H1 (cell line): ENCODE data around the gene REEP2. TPM values are rescaled to one million over a fixed set of nuclear protein-coding genes. Genes with fewer than 3 reads are reported as not detected.
A peak's percentile ranks its signal among the peaks of the same experiment; 100 is the strongest.

Experiments
- CTCF ChIA-PET: fragments of 300-600 bp; sonication (Branson Sonifier 250); formaldehyde crosslinking; loops from one replicate; lab custom pipeline; 2021; ENCODE audit not compliant: partially characterized antibody; lab: Charles Lee
- POLR2A ChIA-PET: fragments of 300-600 bp; sonication (Branson Sonifier 250); formaldehyde crosslinking; loops from one replicate; lab custom pipeline; 2021; ENCODE audit warnings: inconsistent platforms; ENCODE audit not compliant: partially characterized antibody; lab: Charles Lee
- DNase-seq, 2 experiments: peaks; one replicate each; pipeline versions ENCODE4 v3.0.0 to v3.0.0-alpha.2; 2010 to 2022; ENCODE audit warnings: low spot score in 2 of 2, low read depth in 1 of 2, mixed read lengths in 1 of 2
- FAIRE-seq: peaks from 2 replicates; lab custom pipeline; 2011; peaks lifted over from hg19 to GRCh38; lab: Jason Lieb, UNC
- H2AFZ ChIP-seq: 2 replicates; pipeline ENCODE4 v1.8.1; 2012; ENCODE audit warnings: low read length, inconsistent platforms
- H2AK5ac ChIP-seq: 2 replicates; pipeline ENCODE4 v1.6.1; 2013; ENCODE audit warnings: low read depth, low read length
- H2BK120ac ChIP-seq: replicated peaks from 2 replicates; pipeline ENCODE3; 2013; ENCODE audit warnings: low read depth, low read length, inconsistent platforms
- H2BK12ac ChIP-seq: 2 replicates; pipeline ENCODE4 v1.6.1; 2013; ENCODE audit warnings: low read depth, low read length
- H2BK15ac ChIP-seq: 2 replicates; pipeline ENCODE4 v1.6.1; 2013; ENCODE audit warnings: low read length
- H2BK20ac ChIP-seq: 2 replicates; pipeline ENCODE4 v1.6.1; 2013; ENCODE audit warnings: low read length
- H2BK5ac ChIP-seq: 2 replicates; pipeline ENCODE4 v1.6.1; 2013; ENCODE audit warnings: low read depth, low read length
- H3K14ac ChIP-seq: 2 replicates; pipeline ENCODE4 v1.6.1; 2013; ENCODE audit warnings: inconsistent platforms; ENCODE audit not compliant: insufficient read length
- H3K18ac ChIP-seq: 2 replicates; pipeline ENCODE4 v1.6.1; 2013; ENCODE audit warnings: low read length; ENCODE audit errors: extremely low read depth
- H3K23ac ChIP-seq: 2 replicates; pipeline ENCODE4 v1.6.1; 2013; ENCODE audit warnings: inconsistent platforms; ENCODE audit not compliant: insufficient read length
- H3K23me2 ChIP-seq: 2 replicates; pipeline ENCODE4 v1.6.1; 2013; ENCODE audit warnings: low read depth, low read length
- H3K27ac ChIP-seq: 2 replicates; pipeline ENCODE4 v1.6.1; 2011; ENCODE audit warnings: low read depth, low read length, inconsistent platforms
- H3K27me3 ChIP-seq, 4 experiments: replicated peaks in 1 of 4; 1 replicate in 1 of 4; 2 replicates in 3 of 4; pipeline versions ENCODE4 v1.6.1 to v1.8.1; 2011 to 2013; ENCODE audit warnings: low read length in 3 of 4, mild to moderate bottlenecking in 3 of 4, inconsistent platforms in 2 of 4, mixed read lengths in 2 of 4, moderate library complexity in 1 of 4; ENCODE audit not compliant: control insufficient read depth in 3 of 4, insufficient read depth in 3 of 4; ENCODE audit errors: extremely low read depth in 1 of 4
- H3K36me3 ChIP-seq, 4 experiments: 2 replicates each; pipeline versions ENCODE4 v1.6.1 to v1.8.1; 2011 to 2013; ENCODE audit warnings: mild to moderate bottlenecking in 4 of 4, low read length in 3 of 4, moderate library complexity in 2 of 4, control low read depth in 1 of 4, inconsistent platforms in 1 of 4; ENCODE audit not compliant: insufficient read depth in 4 of 4, control insufficient read depth in 2 of 4
- H3K4ac ChIP-seq: replicated peaks from 2 replicates; pipeline ENCODE3; 2013; ENCODE audit warnings: low read length, low read depth, mixed read lengths, inconsistent platforms; ENCODE audit not compliant: insufficient read length
- H3K4me1 ChIP-seq, 4 experiments: replicated peaks in 1 of 4; 1 replicate in 1 of 4; 2 replicates in 3 of 4; pipeline versions ENCODE4 v1.6.1 to v1.8.1; 2011 to 2013; ENCODE audit warnings: low read length in 3 of 4, inconsistent platforms in 2 of 4, mixed read lengths in 1 of 4; ENCODE audit not compliant: insufficient read depth in 4 of 4, control insufficient read depth in 3 of 4
- H3K4me2 ChIP-seq, 2 experiments: 2 replicates each; pipeline versions ENCODE4 v1.6.1 to v1.8.1; 2011 to 2013; ENCODE audit warnings: low read depth in 2 of 2, low read length in 2 of 2, control low read depth in 1 of 2, inconsistent platforms in 1 of 2, mild to moderate bottlenecking in 1 of 2; ENCODE audit not compliant: insufficient read depth in 1 of 2
- H3K4me3 ChIP-seq, 4 experiments: fragments of 200-600, 300-600 bp in 1 of 4; sonication (generic), shearing (Covaris generic), sonication (Bioruptor Twin) in 1 of 4; 2 replicates each; pipeline versions ENCODE4 v1.5.1 to v1.8.1; 2011 to 2016; ENCODE audit warnings: low read length in 4 of 4, low read depth in 3 of 4, control low read depth in 2 of 4, inconsistent platforms in 2 of 4, mild to moderate bottlenecking in 2 of 4, mixed read lengths in 1 of 4, moderate library complexity in 1 of 4; ENCODE audit not compliant: insufficient read depth in 2 of 4; ENCODE audit errors: extremely low read depth in 1 of 4
- H3K56ac ChIP-seq: replicated peaks from 2 replicates; pipeline ENCODE3; 2013; ENCODE audit warnings: low read depth, mild to moderate bottlenecking, mixed read lengths, low read length, inconsistent platforms; ENCODE audit not compliant: insufficient read length
- H3K79me1 ChIP-seq: 2 replicates; pipeline ENCODE4 v1.6.1; 2013; ENCODE audit warnings: low read depth, low read length, control low read depth
- H3K79me2 ChIP-seq, 2 experiments: 2 replicates each; pipeline versions ENCODE4 v1.6.1 to v1.8.1; 2012 to 2013; ENCODE audit warnings: low read length in 2 of 2, mild to moderate bottlenecking in 2 of 2, inconsistent platforms in 1 of 2; ENCODE audit not compliant: insufficient read depth in 2 of 2, control insufficient read depth in 1 of 2
- H3K9ac ChIP-seq, 4 experiments: replicated peaks in 1 of 4; 1 replicate in 1 of 4; 2 replicates in 3 of 4; pipeline versions ENCODE4 v1.6.1 to v1.8.1; 2011 to 2013; ENCODE audit warnings: low read depth in 3 of 4, low read length in 3 of 4, control low read depth in 2 of 4, mild to moderate bottlenecking in 2 of 4, moderate library complexity in 2 of 4, inconsistent platforms in 1 of 4; ENCODE audit errors: extremely low read depth in 1 of 4
- H3K9me3 ChIP-seq, 2 experiments: 2 replicates each; pipeline versions ENCODE4 v1.6.1 to v1.8.1; 2012 to 2013; ENCODE audit warnings: mild to moderate bottlenecking in 2 of 2, moderate library complexity in 2 of 2, control low read depth in 1 of 2, inconsistent platforms in 1 of 2, low read depth in 1 of 2, low read length in 1 of 2, mixed read lengths in 1 of 2; ENCODE audit not compliant: insufficient read depth in 2 of 2
- H4K20me1 ChIP-seq, 2 experiments: replicated peaks in 1 of 2; 2 replicates each; pipeline versions ENCODE3 to v1.8.1; 2011 to 2013; ENCODE audit warnings: inconsistent platforms in 2 of 2, low read length in 2 of 2, mild to moderate bottlenecking in 1 of 2; ENCODE audit not compliant: insufficient read depth in 2 of 2, control insufficient read depth in 1 of 2
- H4K5ac ChIP-seq: 2 replicates; pipeline ENCODE4 v1.6.1; 2013; ENCODE audit warnings: low read length, low read depth, mixed read lengths, inconsistent platforms; ENCODE audit not compliant: insufficient read length
- H4K8ac ChIP-seq: 2 replicates; pipeline ENCODE4 v1.8.0; 2013; ENCODE audit warnings: mild to moderate bottlenecking, moderate library complexity, low read length, inconsistent platforms; ENCODE audit not compliant: insufficient read depth; ENCODE audit errors: extremely low read depth
- H4K91ac ChIP-seq: replicated peaks from 2 replicates; pipeline ENCODE3; 2013; ENCODE audit warnings: low read length, mixed read lengths, inconsistent platforms; ENCODE audit not compliant: insufficient read length
- SIN3A ChIP-seq, 2 experiments: IDR thresholded peaks in 1 of 2; conservative IDR thresholded peaks in 1 of 2; 2 replicates each; pipeline ENCODE4 v1.6.1; 2011 to 2012; ENCODE audit warnings: low read length in 2 of 2, improper control_type of control experiment in 1 of 2, low read depth in 1 of 2, mild to moderate bottlenecking in 1 of 2
- WGBS, 2 experiments: shearing (Covaris generic) in 1 of 2; methylation state at CpG; one replicate each; pipeline versions ENCODE4 v1.1.6 to v1.1.7; 2013 to 2015; ENCODE audit warnings: low lambda C conversion rate in 2 of 2, mixed read lengths in 2 of 2, inconsistent platforms in 1 of 2, low coverage in 1 of 2, missing lambda C conversion rate in 1 of 2; ENCODE audit not compliant: insufficient replicate concordance in 2 of 2, insufficient coverage in 1 of 2, insufficient read length in 1 of 2; ENCODE audit errors: extremely low coverage in 1 of 2, missing lambda C conversion rate in 1 of 2; 5-methylcytosine and 5-hydroxymethylcytosine counted together
- polyA plus RNA-seq, 7 experiments: library from polyadenylated mRNA; depleted of rRNA in 3 of 7; stranded (reverse) in 5 of 7; unstranded in 2 of 7; fragments of >200 nt in 5 of 7; fragments of 200-250 nt in 2 of 7; gene quantifications; 1 replicate in 5 of 7; 2 replicates in 1 of 7; 4 replicates in 1 of 7; pipeline versions ENCODE4 v1.2.1 to v1.2.3, GENCODE V29; 2011 to 2013; ENCODE audit warnings: missing spikeins in 2 of 7, mixed read lengths in 2 of 7
- total RNA-seq: library from RNA; stranded (reverse); fragmentation: NEBNext Ultra II Directional; extraction: Animal tissue kit (Norgen Biotek cat#: 25700); gene quantifications from 2 replicates; pipeline ENCODE4 v1.2.1, GENCODE V29; 2021
- TF ChIP-seq, protein P1 (sequence below): IDR thresholded peaks from 2 replicates; pipeline ENCODE4 v1.6.1; 2011; ENCODE audit warnings: low read length, improper control_type of control experiment
- TF ChIP-seq, protein P2 (sequence below): IDR thresholded peaks from 2 replicates; pipeline ENCODE4 v1.6.1; 2011; ENCODE audit warnings: low read depth, mild to moderate bottlenecking, low read length; ENCODE audit not compliant: insufficient read depth

The REEP2 gene
- total and polyA plus RNA-seq, 2 of the 8 experiments (the other 6 are each of a cell fraction or from before 2014, with no cell fraction given): 26.5 to 40.2 TPM

DNA sequence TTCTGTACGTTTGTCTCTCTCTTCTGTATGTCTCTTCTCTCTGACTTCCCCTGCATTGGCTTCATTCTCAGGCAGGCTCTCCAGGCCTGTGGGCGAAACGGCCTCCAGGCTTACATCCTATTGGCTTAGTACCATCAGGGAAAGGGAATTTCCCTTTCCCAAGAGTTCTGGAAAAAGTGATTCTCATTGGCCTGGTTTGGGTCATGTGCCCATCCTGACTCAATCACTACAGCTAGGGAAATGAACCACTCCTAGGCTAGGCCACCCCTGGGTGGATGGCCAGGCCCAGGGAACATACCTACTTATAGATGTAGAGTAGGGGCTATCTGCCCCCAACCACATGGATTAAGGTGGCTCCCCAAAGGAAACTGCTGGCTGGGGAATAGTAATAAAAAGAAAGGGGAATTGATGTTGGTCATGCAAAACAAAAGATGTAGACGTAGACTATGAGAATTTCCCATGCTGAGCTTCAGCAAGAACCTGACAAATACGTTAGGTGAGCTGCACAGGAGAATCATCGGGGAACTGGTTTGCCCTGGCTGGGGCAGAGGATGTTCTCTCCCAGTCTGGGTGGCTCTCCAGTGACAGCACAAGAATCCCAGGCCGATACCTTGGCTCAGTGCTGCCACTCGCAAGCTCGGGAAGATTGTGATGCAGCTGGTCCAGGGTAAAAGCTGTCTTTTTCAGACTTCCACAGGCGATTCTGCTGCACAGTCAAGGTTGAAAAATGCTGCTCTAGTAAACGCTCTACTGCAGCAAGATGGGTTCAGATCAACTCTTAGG lies 22.7 kb downstream of the REEP2 start:
- no peak overlapping the region for H3K4me2 ChIP-seq
- no peak overlapping the region for H4K8ac ChIP-seq
- H3K9me3 ChIP-seq: no peaks in the 10 kb centered on the region
- no peak overlapping the region for H2BK120ac ChIP-seq
- H3K56ac ChIP-seq: no peak overlapping the region
- CTCF ChIA-PET: interaction anchor here (0.5 to 24.9 kb wide), 5 partner anchors 11 to 88 kb away, joined by 3 to 532 read pairs (median 5); partner anchors contain the start of gene REEP2
- no peak for DNase-seq
- H3K14ac ChIP-seq: no peak overlapping the region
- no peak overlapping the region for H4K91ac ChIP-seq
- peaks cover 0 to under 1% (median 0%) of the 10 kb centered on the region in 4 experiments; a peak in 1 of 8 replicates for H3K36me3 ChIP-seq
- H3K27me3 ChIP-seq: peaks cover 0 to 11% (median 10%) of the 10 kb centered on the region in 4 experiments; a peak in 5 of 7 replicates
- peaks cover 5 to 8% of the 10 kb centered on the region in 2 experiments for H4K20me1 ChIP-seq
- TF ChIP-seq SIN3A (conservative IDR thresholded peaks at IDR 0.05 in 1 of 2, IDR thresholded peaks at IDR 0.05 in 1 of 2; ENCODE audit: low read depth in 1 of 2, low read length in 2 of 2): no peak
- TF ChIP-seq, protein P1, sequence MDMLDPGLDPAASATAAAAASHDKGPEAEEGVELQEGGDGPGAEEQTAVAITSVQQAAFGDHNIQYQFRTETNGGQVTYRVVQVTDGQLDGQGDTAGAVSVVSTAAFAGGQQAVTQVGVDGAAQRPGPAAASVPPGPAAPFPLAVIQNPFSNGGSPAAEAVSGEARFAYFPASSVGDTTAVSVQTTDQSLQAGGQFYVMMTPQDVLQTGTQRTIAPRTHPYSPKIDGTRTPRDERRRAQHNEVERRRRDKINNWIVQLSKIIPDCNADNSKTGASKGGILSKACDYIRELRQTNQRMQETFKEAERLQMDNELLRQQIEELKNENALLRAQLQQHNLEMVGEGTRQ: peak; percentile 67; the same call in 1 of the 2 replicates
- TF ChIP-seq, protein P2, sequence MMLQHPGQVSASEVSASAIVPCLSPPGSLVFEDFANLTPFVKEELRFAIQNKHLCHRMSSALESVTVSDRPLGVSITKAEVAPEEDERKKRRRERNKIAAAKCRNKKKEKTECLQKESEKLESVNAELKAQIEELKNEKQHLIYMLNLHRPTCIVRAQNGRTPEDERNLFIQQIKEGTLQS: peak; percentile 42; the same call in 1 of the 2 replicates
- TF ChIP-seq, all 59 proteins: peak for 2
- no peaks in the 10 kb centered on the region for H3K79me1 ChIP-seq
- no peak overlapping the region for H2BK5ac ChIP-seq
- 0 out of 2 replicates have a peak overlapping the region, but pooled peaks have one; percentile 3 for H2BK20ac ChIP-seq
- FAIRE-seq: peak; percentile 7
- H3K27ac ChIP-seq: no peak overlapping the region
- H2BK15ac ChIP-seq: no peak overlapping the region
- peaks cover 0 to 8% (median 1%) of the 10 kb centered on the region in 4 experiments; a peak in 5 of 7 replicates for H3K4me1 ChIP-seq
- no peak overlapping the region for H3K4me3 ChIP-seq
- H3K9ac ChIP-seq: no peak overlapping the region
- no peak overlapping the region for H2AFZ ChIP-seq
- H3K4ac ChIP-seq: peak overlapping the region; percentile 33
- no peak overlapping the region for H2AK5ac ChIP-seq
- POLR2A ChIA-PET: interaction anchor here (0.9 to 15.1 kb wide), 8 partner anchors 14 to 248 kb away, joined by 3 to 294 read pairs (median 15); partner anchors contain the start of genes CDC23, ETF1 and KDM3B
- peaks cover 0 to 4% of the 10 kb centered on the region in 2 experiments; a peak in 1 of 4 replicates for H3K79me2 ChIP-seq
- peaks cover 19% of the 10 kb centered on the region for H3K23me2 ChIP-seq
- H3K23ac ChIP-seq: no peak overlapping the region
- no peak overlapping the region for H3K18ac ChIP-seq
- WGBS, 2 experiments: 84% methylated on average over 11 of the region's 11 CpGs; no CpG with 5 or more reads in 1 of the 2 experiments
- H2BK12ac ChIP-seq: no peak overlapping the region
- H4K5ac ChIP-seq: no peak overlapping the region
